ENCODE measurements around the gene CPAMD8.
"Not testable (repeated sequence)": the region's sequence is repeated elsewhere in the genome, so short reads cannot be mapped to it uniquely, and the experiment has no call there.

The CPAMD8 gene

DNA sequence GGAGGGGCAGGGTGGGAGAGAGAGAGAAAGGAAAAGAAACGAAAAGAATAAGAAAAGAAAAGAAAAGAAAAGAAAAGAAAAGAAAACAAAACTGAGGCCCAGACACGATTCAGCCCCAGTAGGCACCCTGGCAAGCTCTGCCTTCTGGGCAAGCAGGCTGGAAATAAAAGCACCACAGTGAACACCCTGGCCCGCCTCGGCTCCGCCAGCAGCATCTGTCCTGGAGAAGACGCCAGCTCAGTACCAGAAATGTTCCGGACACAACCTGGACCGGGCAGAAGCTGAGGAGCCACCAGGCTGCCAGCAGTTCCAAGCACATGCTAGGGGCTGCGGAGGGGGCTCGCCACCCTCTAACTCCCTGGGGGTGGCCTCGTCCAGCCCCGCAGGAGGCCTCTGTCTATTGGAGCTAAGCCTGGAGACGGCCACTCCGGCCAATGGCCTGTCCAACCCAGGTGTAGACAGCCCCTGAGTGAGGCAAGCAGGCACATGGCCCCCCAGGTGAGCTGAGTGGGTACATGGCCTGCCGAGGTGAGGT, 11.4 kb upstream of the CPAMD8 start:
- DNase-seq = no peak

DNA sequence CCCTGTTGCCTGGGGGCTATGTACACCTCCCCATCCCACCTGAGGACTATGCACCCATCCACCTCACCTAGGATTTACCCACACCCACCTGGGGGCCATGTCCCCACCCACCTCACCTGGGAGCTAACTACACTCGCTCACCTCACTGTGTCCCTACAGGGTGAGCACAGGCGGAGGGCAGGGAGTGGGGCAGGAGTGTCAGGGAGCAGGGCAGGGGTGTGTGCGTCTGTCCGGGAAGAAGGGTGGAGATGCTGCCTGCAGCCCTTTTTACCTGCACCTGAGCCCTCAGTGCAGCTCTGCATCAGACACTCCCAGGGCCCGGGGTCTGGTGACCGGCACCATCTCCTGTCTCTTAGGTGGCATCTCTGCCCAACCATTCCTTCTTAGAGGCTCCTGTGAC, 10.6 kb upstream of the CPAMD8 start:
- no peak for DNase-seq

DNA sequence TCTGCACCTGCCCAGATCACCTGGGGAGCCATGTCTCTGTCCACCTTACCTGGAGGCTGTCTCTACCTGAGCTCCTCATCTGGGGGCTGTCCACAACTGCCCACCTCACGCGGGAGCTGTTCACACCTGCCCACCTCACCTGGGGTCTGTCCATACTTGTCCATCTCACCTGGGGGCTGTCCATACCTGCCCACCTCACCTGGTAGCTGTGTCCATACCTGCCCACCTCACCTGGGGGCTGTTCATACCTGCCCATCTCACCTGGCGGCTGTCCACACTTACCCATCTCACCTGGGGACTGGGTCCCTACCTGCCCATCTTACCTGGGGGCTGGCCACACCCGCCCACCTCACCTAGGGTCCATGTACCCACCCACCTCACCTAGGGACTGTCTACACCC, 10.0 kb upstream of the CPAMD8 start:
- DNase-seq = no peak

DNA sequence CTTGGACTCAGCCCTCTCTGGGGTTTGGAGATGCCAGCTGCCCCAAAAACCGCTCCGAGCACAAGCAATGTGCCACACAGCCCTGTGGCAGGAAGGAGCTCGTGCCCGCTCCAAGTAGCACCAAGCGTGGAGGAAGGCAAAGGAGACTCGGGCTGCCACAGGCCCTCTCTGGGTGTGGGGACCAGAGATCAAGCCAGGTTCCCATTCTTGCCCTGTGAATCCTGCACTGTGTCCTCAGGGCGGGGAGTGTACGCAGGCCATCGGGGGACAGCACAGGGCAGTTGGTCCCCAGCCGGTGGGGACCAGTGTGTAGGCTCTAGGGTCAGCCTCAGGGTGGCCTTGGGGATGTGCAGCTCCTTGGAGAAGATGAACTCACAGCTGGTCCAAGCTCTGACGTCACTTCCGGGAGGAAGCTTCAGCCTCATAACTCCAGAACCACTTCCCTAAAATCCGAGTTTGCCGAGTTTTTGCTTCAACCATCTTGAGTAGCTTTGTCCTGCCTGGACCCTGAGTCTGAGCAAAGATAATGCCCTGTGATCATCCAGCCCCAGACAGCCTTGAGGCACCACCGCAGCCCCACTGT, 9.3 kb upstream of the CPAMD8 start:
- no peak for DNase-seq

DNA sequence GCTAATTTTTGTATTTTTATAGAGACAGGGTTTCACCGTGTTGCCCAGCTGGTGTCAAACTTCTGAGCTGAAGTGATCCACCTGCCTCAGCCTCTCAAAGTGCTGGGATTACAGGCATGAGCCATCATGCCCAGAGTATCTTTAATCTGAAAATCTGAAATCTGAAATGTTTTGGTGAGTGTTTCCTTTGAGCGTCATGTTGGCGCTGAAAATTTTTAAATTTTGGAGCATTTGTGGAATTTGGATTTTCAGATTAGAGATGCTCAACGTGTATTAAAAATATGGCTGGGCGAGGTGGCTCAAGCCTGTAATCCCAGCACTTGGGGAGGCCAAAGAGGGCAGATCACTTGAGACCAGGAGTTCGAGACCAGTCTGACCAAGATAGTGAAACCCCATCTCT, 5.1 kb upstream of the CPAMD8 start:
- no peak for DNase-seq

DNA sequence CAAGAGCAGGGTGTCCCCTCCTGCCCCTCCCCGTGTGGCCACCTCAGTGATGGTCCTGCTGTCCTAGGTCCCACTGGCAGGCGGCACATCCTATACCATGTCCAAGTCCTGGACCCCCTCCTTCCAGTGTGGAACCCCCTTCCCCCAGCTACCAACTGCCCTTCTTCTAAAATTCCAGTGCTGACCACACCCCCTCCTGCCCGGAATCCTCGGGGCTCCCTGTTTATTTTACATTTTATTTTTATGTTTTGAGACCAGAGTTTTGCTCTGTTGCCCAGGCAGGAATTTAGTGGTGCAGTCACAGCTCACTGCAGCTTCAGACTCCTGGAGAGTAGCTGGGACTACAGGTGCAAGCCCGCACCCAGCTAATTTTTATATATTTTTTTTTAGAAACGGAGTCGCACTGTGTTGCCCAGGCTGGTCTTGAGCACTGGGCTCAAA, 945 bp upstream of the CPAMD8 start:
- DNase-seq = no peak

DNA sequence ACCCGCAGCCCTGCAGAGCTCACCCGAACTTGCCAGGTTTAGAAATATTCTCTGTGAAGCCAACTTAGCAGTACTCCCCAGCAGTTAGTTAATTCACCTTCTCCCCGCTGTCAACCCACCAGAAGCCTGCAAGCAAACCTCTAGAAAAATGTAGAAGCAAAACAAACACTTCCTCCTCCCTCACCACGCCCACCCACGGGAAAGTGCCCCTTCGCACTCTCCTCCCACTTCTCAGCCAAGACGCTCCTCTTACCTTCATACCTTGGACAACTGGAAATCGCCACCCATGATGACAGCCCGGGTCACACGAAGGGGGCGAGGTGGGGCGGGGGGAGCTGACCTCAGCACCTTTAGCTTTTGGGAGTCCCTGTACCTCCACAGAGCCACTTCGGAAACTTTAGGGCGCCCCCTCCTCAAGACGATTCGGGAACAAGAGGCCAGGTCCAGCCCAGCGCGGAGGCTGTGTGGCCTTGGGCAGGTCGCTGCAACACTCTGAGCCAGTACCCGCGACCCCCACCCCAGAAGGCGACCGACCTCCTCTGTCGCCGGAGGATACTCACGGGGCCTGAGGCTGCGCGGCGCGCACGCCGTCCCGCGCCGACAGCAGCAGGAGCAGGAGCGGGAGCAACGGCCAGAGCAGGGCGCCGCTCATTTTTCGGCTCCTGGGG, 485 bp downstream of the CPAMD8 start:
- no peak for DNase-seq

DNA sequence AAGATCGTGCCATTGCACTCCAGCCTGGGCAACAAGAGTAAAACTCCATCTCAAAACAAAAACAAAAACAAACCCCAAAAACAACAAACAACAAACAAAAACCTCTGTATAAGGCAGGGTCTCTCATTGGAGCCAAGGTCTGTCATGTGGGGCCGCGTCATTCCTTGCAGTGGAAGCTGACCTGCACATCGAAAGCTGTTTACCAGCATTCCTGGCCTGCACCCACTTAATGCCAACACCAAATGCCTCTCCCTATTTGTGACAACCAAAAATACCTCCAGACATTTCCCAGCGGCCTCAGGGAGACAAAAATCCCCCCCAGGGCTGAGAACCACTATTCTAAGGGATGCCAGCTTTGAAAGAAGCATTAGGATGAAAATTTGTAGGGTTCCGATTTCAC, 1.2 kb downstream of the CPAMD8 start:
- no peak for DNase-seq

DNA sequence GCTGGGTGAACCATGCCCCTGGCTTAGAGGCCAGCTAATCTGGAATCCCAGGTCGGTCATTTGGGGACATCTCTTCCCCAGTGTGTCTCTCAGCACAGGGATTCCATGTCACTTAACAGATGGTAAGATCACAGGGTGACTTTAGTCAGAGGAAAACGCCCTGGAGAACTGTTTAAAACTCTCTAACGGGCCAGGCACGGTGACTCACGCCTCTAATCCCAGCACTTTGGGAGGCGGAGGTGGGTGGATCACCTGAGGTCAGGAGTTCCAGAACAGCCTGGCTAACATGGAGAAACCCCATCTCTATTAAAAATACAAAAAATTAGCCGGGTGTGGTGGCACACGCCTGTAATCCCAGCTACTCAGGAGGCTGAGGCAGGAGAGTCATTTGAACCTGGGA, 1.7 kb downstream of the CPAMD8 start:
- not testable (repeated sequence) for DNase-seq

DNA sequence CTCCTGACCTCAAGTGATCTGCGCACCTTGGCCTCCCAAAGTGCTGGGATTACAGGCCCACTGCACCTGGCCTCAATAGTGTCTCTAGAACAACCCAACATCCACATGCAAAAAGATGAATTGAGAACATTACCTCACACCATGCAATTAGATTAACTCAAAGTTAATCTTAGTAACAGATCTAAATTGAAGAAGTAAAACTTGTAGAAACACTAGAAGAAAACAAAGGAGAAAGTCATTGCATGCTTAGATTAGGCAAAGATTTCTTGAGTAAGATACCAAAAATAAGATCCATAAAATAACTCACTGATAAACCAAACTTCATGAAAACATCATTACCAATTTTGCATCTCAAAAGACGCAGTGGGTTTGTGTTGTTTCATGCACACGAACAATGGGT, 2.8 kb downstream of the CPAMD8 start:
- no peak for DNase-seq

DNA sequence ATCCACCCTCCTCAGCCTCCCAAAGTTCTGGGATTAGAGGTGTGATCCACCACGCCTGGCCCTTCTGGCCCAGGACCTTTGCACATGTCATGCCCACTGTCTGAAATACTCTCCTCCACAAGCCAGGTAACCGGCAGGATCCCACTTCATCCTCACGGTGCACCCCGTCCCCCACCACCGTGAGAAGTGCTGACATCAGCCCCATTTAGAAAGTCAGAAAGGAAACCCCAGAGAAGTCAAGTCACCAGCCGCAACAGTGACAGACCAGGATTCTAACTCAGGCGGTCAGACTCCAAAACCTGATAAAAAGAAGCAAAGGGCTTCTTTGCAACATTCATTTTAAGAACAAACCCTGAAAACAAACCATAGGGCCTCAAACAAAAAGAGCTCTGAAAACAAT, 3.9 kb downstream of the CPAMD8 start:
- no peak for DNase-seq

DNA sequence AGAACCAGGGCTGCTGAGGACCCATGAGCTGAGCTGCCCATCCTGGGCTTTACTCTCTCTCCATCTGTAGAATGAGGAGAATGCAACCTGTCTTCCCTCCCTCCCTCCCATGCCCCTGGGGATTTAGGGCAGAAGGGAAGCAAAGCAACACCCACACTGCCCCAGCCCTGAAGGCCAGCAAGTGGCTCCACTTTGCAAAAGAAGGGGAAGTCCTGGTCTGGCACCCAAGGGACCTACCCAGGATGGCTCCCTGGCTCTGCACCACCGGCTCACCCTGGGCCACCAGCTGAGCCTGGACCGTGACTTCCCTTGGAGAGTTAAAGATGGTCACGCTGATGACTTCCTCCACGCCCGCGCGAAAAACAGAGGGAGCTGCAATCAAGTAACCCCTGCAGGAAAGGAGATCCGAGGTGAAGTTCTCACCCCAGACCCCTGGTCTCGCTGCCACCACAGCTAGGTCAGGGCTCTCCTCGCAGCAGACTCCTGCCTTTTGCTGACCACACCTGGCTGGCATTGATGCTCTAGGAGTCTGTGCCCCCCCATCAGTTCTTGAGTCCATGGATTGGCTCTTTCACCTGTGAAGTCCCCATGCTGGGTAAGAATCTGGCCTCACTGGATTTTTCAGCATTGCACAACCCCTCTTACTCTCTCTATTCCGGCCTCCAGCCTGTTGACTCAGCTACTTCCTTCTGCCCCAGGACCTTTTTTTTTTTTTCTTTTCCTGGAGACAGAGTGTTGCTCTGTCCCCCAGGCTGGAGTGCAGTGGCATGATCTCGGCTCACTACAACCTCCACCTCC, 4.6 kb downstream of the CPAMD8 start:
- no peak for DNase-seq

DNA sequence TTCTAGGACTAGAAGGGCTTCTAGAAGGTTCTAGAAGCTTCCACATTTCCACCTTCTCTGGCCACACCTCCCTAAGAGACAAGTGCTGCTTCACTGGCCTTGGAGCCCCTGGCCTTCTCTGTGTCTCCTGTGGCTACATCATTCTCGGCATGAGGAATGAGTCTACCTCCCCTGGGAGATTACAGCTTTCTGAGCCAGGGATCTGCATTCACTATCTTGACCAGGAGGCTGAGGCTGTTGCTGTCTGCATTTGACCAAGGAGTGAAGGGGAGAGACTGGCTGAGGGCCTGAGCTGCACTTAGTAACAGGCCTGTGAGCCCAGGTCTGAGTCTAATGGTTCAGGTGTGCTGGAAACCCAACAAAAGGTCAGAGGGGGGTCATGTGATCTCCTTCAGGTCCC, 5.3 kb downstream of the CPAMD8 start:
- no peak for DNase-seq

DNA sequence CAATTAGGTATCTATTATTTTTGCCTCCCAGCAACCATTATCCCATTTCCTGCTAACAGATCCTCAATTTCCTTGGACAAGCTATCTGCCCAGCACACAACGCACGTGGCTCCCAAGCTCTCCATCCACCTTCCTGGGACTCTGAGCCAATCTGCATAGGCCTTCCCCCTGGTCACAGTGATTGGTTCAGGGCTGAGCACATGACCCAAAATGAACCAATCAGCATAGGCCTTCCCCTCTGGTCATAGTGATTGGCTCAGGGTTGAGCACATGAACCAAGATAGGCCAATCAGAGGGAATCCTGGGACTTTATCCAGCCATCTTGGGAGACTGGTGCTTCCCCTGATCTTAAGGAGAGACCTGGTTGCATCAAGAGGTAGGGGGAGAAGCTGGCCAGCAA, 5.8 kb downstream of the CPAMD8 start:
- DNase-seq = no peak

DNA sequence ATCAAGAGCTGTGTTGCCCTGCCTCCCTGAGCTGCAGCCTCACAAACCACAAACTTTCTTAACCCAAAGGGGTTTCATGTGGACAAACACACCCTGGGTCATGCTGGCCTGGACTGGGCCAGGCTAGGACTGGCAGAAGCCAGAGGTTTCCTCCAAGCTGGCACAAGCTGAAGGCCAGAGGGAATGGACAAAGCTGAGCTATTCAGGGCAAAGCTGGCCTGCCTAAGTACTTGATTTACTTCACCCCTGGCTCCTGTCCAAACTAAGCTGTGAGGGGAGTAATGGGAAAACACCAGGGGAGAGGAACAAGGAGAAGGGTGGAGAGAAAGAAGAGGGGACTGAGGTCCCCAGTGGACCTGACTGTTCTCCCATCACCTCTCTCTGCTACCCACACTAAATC, 6.2 kb downstream of the CPAMD8 start:
- DNase-seq = no peak

DNA sequence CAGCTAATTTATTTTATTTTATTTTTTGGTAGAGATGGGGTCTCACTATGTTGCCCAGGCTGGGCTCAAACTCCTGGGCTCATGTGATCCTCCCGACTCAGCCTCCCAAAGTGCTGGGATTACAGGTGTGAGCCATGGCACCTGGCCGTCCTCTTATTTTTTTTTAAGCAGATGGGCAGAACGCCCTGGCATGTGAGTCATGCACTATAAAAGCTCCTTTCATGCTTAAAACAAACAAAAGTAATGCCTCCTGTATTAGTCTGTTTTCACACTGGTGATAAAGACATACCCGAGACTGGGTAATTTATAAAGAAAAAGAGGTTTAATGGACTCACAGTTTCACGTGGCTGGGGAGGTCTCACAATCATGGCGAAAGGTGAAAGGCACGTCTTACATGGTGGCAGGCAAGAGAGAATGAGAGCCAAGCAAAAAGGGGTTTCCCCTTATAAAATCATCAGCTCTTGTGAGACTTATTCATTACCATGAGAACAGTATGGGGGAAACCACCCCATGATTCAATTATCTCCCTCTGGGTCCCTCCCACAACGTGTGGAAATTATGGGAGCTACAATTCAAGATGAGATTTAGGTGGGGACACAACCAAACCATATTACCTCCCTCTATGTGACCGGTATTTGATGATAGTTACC, 12.3 kb downstream of the CPAMD8 start:
- DNase-seq = not testable (repeated sequence)

DNA sequence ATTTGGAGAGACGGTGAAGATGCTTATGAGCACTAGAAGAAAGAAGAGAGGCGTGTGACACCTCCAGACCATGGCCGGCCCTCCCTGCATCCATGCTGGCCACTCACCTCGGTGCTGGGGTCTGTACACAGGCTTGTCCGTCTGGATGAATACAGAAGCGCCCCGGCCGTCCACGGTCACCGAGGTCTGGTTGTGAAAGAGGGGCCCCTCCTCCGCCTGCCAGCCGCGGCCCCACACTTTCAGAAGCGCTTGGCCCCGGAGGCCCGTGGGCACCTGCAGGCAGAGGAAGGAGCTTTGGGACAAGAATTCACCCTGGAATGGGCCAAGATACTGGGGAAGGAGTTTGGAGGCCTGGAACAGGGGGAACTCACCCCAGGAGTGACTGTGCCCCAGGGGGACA, 15.1 kb downstream of the CPAMD8 start:
- DNase-seq = no peak

DNA sequence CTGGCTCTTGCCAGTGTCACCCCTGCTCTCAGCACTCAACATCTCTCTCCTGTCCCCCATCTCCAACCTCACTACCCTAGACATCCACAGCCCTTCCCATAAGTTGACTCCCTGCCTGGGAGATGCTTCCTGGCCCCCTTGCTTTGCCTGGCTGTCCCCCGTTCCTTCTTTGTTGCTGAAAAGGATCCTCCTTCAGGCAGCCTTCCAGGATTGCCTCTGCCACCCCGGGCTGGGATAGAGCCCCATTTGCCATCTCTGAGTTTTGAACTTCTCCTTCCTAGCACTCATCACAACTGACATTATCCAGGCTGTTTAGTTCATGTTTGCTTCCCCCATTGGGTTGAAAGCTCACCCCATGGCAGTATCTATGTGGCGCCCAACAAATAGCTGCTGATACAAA, 20.0 kb downstream of the CPAMD8 start:
- DNase-seq = no peak

DNA sequence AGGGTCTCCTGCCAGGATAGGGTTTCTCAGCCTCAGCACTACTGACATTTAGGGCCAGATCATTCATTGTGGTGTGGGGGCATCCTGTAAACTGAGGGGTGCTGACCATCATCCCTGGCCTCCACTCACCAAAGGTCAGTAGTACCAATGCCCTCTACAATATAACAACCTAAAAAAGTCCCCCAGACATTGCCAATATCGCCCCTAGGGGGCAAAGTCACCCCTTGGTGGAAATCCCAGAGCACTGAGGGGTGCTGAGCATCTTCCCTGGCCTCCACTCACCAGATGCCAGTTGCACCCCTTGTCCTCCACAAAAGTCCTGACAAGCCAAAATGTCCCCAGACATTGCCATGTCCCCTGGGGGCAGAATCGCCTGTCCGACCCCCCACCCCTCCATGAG, 21.6 kb downstream of the CPAMD8 start:
- no peak for DNase-seq

DNA sequence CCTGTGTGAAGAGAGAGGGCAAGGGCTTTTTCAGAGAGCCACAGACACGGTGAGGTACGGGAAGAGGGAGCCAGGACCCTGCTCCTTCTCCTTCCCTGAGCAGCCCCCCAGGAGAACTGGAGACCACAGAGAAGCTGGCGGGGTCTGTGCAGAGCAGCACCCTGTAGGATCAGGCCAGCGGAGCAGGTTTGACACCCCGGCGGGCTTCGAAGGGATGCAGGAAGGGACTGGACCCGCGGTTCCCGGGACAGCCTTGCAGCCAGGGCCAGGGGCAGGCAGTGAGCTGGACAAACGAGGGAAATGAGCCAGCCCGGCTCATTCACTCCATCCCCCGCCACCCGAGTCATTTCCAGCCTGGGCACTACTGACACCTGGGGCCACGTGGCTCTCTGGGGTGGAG, 22.2 kb downstream of the CPAMD8 start:
- no peak for DNase-seq

DNA sequence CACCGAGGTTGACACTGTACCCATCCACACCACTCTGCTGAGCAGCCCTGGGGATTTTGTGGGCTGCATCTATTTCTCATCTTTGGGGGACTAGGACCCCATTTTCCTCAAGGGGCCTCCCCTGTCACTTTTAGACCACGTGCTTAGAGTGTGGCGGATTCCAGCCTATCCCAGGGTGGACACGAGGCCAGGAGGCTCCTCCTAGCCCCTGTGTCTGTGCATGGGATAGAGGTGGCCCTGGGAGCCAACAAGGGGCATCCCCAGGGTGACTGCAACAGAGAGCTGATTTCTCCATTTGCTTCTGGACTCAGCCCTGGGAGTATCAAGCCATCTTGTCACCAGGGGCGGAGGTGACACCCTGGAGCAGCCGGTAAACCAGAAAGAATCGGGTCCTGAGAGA, 24.2 kb downstream of the CPAMD8 start:
- no peak for DNase-seq

DNA sequence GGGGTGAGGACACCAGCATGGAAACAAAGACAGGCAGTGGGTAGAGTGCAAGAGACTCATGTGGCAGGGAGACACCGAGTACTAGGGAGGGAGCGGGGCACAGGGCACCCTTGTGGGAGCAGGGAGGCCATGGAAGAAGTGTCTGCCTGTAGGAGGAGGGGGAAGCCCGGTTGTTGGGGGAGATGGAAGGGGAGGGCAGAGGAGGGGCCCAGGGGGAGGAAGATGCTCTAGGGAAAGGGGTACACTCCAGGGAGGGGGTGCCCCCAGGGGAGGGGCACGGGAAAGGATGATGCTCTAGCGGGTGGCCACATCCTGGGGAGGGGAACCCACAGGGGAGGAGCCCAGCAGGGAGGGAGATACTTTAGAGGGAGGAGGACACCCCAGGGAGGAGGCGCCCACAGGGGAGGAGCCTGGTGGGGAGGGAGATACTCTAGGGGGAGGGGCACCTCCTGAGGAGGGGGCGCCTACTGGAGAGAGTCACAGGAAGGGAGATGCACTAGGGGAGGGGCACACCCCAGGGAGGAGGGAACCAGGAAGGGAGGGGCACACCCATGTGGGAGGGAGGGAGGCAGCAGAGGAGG, 24.9 kb downstream of the CPAMD8 start:
- DNase-seq = no peak

DNA sequence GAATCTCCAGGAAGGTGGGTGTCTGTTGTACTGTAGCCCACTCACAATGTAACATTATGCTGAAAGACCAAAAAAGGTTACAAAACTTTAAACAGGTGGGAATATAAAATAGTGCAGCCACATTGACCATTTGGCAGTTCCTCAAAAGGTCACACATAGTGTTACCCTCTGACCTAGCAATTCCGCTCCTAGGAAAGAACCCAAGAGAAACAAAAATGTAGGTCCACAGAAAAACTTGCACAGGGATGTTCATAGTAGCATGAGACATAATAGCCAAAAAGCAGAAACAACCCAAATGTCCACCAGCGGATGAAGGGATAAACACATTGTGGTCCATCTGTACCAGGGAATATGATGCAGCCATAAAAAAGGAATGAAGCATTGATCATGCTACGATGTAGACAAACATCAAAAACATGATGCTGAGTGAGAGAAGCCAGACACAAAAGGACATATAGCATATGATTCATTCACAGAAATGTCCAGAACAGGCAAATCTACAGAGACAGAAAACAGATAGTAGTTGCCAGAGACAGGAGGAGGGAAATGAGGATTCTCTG, 27.9 kb downstream of the CPAMD8 start:
- DNase-seq = no peak

All from NCI-H2227 treated with DMSO at 0.1 percent for 48 hours (cell line).